Stimulated activated CD8-positive, alpha-beta memory T cell treated with anti-CD3 and anti-CD28 coated beads, Interleukin-4, amount 100 ng/mL, for 48 hours (primary cell): Measurements from ENCODE around the gene MIP.
"Not testable (repeated sequence)": the region's sequence is repeated elsewhere in the genome, so short reads cannot be mapped to it uniquely, and the experiment has no call there.

ENCODE experiments used
- DNase-seq: peaks from one replicate; pipeline ENCODE4 v3.0.0-alpha.2; 2020

Gene MIP

DNA sequence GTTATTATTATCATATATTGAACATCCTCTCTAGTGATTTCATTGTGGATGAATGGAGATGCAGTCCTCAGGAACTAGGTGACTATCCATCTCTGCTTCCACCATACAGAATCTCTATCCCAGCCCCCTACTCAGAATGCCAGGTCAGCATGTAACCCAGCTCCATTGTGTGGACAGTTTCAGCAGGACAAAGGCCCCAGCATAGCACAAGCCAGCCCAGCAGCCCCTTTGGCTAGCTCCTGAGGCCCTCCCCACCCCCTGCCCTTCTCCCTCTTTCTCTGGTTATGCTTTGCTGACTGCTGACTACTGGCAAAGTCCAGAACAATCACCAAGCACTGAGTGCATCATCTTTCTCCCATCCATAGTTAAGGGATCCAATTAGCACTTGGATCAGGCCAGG lies 8.1 kb upstream of the MIP start:
- DNase-seq: no peak

DNA sequence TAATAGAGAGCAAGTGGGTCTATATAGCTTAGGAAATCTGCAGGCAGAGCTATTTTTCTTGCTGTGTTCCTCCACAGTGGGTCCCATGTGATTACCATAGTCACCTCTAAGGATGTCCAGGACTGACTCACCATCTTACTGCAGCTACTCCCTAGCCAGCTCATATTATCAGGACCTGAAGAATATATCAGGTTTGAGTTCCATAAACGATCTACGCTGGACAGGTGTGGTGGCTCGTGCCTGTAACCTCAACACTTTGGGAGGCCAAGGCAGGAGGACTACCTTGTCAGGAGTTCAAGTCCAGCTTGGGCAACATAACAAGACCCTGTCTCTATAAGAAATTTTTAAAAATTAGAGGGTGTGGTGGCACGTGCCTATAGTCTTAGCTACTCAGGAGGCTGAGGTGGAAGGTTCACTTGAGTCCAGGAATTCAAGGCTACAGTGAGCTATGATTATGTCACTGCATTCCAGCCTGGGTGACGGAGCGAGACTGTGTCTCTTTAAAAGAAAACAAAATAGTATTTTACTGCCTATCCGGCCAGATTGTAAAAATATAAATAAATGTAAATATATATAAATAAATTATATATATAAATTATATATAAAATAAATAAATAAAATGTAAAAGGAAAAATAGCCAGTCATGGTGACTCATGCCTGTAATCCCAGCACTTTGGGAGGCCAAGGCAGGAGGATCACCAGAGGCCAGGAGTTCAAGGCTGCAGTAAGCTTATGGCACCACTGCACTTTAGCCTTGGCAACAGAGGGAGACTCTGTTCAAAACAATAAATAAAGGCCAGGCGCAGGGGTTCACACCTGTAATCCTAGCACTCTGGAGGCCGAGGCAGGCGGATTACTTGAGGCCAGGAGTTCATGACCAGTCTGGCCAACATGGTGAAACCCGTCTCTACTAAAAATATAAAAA lies 7.0 kb upstream of the MIP start:
- no peak for DNase-seq

DNA sequence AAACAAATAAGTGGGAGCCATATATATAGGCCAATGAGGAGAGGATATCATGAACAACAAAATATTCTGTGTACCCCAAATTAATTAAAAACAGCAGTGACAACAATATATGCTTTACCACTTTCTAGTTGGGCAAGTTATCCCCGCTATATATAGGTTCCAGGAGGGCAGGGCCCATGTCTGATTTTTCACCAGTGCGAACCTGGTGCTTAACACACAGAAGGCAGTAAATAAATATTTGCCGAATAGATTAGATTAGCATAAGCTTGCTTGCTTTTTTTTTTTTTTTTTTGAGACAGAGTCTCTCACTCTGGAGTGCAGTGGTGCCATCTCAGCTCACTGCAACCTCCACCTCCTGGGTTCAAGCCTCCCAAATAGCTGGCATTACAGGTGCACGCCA lies 3.4 kb upstream of the MIP start:
- no peak for DNase-seq

DNA sequence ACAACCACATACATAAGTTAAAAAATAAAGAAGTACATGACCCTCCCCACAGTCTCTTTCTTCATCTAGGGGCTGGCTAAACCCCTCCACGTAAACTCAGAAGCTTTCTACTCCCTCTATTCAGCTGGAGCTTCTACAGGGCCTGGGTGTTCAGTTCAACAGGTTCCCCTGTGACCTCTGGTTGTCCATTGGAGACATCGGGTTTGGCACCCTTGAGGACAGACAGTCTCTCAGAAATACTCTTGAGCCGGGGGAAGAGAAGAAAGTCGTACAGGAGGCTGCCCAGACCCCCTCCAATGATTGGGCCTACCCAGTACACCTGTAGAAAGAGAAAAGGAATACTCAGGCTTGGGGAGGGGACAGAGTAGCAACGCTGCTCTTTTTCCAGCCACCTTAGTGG lies 3.3 kb downstream of the MIP start:
- DNase-seq: no peak

DNA sequence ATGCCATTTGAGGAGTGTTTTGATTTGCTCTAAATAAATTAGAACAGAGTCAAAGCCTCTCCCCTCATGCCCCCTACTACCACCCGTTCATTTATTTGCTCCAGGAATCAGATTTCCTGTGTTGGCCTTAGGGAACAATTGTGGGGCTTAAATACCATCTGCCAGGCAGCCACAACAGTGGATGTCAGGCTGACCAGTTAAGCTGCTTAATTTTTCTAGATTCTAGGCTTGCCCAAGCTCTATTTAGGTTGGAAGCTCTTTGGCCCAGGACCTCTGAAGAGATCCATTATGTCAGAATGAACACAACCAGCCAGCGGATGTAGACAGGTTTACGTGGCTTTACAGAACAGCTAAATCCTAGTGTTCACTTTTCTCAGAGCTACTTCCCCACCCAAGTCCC lies 4.2 kb downstream of the MIP start:
- DNase-seq: no peak

DNA sequence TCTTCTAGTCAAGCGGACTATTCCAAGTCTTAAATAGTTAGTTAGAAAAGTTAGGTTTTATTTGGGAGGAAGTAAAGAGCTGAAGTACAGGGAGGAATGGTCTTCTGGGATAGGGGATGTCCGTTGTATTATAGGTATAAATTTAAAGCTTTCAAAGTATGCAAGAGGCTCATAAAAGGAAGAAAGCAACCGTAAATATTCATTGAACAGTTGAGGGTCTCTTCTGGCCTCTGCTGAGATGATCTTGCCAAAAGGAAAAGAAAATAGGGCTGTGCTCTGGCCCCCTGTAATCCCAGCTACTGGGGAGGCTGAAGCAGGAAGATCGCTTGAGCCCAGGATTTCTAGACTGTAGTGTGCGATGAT lies 4.9 kb downstream of the MIP start:
- no peak for DNase-seq

DNA sequence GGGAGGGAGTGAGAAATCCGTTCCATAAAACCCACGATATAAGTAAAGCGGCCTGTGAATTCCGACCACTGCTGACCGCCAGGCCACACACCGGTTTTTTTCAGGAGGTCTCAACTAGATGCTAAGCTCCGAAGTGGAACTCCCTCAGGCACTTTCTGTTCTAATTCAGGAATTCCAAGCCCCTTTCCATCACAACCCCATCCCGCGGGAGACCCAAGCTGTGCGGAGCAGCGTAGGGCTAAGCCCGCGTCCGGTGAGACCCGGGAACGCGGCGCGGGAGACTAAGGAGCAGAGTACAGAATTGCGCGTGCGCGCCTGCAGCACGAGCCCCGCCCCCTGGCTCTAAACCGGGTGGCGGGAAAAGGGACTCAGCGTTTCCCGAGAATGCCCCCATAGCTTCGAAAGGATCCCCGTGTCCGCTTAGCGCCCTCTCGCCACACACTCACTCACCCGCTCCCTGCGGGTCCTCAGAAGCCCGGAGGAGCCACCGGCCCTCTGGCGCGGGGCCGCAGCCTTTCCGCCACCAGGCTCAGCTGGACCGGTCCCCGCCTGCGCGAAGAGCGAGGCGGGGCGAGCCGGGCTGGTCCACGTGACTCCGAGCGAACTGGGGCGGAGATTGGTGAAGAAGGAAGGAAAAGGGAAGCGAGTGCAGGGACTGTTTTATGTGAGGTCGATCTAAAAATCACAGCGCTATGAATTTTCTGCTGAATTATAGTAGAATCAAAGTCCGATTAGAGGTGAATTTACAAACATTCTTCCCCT lies 5.4 kb downstream of the MIP start, which contains the start of gene TIMELESS:
TSS of gene TIMELESS (minus strand) at position 567 of the 762 bp plus-strand sequence. CDS start 15,256 bp downstream, outside the sequence.
- DNase-seq: peak; percentile 91

DNA sequence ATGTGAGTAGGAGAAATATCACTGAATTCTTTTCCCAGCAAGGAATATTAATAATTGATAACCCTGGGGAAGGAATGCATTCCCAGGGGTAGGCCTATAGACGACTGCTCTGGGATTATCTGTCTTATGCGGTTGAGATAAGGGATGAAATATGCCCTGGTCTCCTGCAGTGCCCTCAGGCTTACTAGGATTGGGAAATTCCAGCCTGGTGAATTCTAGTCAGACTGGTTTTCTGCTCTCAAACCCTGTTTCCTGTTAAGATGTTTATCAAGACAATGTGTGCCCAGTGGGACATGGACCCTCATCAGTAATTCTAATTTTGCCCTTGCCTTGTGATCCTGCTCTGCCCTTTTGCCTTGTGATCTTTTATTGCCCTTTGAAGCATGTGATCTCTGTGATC lies 11.2 kb downstream of the MIP start:
- not testable (repeated sequence) for DNase-seq

DNA sequence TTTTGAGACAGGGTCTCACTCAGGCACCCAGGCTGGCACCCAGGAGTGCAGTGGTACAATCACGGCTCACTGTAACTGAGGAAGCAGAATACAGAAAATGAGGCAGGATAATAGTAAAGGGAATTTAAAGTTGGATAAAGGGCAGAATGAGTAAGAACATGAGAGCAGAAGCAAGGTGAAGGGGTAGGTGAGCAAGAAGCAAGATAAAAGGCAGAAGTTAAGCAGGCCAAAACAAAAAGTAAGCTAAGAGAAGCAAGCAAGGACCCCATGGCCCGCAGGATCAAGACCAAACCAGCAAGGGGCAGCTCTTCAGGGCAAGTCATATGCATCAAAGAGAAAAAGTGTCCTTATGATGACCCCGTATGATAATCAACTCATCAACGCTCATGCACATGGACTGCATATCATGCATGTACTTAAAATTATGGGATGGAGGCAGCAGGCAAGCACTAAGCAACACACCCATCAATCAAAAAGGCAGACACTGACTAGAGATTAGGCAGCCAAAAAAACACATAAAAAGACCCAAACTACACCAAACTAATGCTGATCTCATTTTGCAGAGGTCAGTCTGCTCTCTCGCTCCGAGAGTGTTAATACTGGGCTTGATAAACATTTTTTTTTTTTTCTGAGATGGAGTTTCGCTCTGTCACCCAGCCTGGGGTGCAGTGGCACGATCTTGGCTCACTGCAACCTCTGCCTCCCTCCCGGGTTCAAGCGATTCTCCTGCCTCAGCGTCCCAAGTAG lies 16.9 kb downstream of the MIP start:
- DNase-seq: no peak

DNA sequence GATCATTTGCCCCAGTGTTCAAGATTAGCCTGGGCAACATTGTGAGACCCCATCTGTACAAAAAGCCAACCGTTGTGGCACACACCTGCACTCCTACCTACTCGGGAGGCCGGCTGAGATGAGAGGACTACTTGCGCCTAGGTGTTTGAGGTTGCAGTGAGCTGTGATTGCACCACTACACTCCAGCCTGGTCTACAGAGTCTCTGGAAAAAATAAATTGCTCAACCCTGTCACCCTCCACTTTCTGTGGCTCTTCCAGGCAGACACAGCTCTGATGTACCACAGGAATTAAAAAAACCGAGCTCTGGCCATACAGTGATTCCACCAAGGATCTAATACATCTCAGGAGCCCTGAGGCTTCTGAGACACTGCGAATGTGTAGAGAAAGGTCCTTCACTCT lies 19.6 kb downstream of the MIP start:
- no peak for DNase-seq

DNA sequence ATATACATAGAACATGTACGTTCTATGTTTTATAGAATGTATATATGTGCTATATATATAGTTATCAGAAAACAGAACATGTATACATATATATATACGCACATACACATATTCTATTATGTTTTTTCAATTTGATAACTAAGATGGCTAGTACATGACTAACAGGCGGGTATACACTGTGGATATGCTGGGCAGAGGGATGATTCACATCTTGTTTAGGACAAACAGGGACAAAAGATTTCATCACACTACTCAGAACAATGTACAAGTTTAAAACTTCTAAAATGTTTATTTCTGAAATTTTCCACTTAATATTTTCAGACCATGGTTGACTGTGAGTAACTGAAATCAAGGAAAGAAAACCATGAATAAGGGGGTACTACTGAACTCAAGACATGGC lies 22.6 kb downstream of the MIP start:
- DNase-seq: no peak

DNA sequence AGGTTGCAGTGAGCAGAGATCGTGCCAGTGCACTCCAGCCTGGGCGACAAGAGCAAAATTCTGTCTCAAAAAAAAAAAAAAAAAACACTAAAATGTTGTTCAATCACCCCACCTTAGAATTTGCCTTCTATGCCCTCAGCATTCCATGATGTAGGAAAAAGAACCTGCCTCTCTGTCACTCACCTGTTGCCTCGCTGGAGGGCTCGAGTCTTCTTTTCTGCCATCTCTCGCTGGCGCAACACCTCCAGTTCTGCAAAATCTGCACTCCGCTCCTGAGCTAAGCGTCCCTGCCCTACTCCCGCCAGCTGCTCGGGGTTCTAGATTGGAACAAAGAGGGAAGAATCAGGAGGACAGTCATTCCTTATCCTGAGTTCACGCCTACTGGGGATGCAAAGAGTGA lies 23.2 kb downstream of the MIP start:
- no peak for DNase-seq

DNA sequence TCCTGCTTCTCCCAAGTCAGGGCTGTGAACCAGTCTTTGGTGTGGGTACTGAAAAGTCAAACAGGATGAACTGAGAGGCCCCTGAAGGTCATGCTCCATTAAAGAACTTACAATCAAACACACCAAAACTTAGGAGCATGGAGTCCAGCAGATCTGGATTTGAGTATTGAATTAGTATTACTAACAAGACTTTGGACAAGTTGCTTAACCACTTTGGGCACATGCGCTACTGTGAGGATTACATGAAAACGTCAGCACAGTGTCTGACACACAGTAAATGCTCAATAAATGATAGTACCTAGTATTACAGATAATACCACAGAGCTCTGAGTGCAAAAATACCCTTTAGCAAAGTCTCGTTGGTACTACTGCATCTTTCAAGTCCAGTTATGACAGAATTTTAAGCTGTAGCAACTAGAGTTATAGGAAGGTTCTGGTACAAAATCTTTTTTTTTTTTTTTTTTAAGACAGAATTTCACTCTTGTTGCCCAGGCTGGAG lies 28.5 kb downstream of the MIP start:
- no peak for DNase-seq

DNA sequence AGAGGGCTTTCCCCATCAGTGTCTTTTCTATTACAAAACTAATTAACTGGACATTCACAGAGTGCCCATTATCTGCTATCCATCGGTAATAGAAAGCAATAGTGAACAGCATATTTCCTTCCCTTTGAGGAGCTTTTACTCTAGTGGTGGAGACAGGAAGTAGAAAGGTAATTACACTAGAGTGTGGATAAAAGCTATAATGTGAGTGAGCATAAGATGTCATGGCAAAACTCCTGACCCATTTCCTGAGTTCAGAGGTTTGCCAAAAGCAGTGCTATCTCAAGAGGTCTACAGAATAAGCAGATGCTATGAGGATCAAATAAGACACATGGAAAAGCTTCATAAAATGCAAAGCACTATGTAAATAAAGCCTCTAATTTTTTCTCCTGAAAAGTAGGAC lies 29.3 kb downstream of the MIP start:
- DNase-seq: no peak

DNA sequence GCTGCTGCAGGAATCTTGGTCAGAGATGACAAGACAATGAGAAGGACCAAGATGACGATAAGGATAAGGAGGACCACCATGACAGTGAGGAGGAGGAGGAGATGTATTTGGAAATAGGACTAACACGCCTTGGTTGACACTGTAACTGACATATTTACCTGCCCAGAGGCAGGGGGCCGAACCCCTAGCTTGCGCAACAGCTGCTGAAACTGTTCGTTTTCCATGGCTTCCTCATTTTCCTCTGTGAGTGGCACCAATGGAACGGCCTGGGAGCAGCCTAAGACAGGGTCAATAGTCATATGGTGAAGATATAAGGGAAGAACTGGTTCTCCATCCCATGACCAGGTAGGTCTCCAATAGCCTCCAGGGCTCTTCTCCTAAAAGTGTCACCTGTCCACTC lies 34.0 kb downstream of the MIP start:
- DNase-seq: no peak

DNA sequence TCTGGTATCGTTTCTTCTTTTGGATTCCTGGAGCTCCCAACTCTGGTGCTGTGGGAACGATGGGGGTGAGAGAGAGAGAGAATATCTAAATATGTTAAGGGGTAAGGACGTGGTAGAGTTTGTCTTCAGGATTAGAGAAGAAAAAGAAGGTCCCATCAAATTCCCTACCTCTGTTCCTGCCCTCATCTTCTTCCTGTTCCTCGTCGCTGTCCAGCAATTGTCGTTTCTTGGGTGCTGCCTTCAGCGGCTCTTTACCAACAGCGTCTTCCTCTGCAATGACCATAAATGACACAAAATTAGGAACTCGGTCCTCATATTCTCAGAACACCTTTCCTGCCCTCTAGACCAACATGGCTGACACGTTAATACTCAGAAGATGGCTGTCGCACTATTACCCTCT lies 36.7 kb downstream of the MIP start:
- no peak for DNase-seq

DNA sequence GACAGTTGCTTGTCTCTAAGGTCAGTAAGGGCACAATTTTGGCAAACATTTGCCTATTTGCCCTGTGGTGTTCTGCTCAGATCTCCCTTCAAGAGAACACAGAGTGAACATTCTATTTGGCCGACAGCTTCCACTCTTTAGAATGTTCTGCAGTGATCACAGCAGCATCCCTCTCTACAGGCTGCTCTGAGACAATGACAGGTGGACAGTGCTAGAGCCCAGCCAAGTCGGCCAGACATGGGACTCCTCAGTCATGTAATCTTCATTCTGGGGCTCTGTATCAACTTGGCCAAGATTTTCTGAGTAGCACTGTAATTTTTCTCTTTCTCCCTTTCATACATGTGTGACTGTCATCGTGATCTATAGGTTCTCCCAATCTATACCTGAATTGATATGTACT lies 40.1 kb downstream of the MIP start:
- no peak for DNase-seq

DNA sequence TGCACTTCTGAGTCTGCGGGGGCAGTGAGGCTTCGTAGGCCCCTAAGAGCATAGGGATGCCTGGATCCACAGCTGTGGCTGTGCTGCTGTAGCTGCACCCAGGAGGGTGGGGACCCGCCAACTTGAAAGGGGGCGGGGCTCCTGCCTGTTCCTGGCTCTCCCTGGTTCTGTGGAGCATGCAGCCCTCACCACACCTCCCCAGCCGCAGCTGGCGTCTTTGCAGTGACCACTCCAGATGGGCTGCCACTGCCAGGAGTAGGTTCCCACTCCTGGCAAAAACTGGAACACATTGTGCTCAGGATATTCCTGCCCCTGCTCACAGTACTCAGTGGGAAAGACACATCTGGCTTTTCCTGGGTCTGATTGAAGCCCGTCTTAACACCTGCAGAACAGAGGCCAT lies 41.1 kb downstream of the MIP start:
- DNase-seq: no peak

DNA sequence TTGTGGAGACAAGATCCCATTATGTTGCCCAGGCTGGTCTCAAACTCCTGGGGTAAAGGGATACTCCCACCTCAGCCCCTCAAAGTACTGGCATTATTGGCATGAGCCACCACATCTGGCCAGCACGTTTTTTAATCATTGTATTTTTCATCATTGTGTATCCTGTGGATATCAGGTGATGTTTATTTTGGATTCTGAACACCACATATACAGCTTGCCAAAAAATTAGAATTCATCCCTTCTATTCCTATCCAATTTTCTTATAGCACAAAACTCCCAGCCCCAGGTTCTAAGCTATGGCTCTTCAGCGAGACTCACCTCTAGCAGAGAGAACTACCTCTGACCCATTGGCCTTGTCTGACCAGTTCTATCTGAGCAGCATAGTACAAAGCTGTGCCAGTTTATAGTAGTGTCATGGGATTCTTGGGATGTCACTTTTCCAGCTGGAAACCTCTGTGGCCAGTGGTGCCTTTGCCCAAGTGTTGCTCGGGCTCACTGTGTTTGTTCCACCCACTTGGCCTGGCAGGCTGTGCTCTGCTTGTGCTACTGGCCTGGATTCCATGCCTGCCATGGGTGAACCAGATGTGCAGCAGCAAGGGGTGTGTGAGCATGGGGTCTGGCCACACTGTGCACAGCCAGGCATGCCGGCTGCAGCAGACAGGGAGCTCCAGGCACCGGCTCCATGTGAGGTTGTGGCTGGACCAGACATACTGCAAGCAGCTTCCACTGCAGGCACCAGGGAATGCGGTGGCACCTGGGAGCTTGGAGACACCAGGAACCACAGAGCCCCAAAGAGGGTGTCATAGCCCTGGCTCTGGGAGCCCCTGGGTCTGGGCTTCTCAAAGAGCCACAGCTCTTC lies 42.4 kb downstream of the MIP start:
- DNase-seq: no peak

DNA sequence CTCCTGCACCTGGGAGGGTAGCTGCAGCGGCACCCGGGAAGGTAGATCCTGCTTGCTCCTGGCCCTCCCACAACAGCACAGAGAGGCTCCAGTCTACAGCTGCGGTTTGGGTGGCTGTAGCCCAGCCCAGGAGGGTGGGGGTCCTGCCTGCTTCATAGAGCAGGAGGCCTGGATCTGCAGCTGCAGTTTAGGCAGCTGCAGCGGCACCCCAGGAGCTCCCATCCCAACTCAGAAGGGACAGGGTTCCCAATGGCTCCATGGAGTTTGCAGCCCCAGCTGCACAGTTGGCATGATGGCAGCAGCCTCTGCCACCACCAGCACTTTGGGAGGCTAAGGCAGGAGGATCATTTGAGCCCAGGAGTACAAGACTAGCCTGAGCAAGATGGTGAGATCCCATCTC lies 43.7 kb downstream of the MIP start:
- DNase-seq: no peak

DNA sequence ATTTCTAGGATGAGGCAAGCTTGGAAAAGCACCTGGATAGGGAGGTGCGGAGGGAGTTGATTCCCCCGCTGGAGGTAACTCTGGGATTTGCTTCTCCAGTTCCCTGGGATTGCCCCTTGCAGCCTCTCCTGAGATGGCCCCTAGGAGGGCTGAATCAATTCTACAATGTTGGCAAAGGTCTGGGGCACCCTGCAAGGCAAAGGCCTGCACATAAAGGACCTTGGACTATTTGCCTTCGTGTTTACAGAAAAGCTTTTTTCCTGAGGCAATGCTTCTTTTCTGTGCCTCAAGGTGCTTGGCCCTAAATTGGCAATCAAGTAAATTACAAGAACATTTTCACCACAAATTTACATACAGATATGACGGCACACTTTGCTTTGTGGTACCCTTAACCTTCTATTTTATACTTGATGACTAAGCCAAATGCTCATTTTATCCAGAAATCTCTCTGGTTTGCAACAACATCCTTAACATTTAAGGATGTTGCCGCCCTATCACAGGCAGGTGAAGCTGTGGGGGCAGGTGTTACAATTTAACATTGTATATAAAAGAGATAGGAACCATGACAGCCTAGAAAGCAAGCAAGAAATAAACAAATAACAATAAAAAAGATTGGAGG lies 45.5 kb downstream of the MIP start:
- DNase-seq: no peak

DNA sequence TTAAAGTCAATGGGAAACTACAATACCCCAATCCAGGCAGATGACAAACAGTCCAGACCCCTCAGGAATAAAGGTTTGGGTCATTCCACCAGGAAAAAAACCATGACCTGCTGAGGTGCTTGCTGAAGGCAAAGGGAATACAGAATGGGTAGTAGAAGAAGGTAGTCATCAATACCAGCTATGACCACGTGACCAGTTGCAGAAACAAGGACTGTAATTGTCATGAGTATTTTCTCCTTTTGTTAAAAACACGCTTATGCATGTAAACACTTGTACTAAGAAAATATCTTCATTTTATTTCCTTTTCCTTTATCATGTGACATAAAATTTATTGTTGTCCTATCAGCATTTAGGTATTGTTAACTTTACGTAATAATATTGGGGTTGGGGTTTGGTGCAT lies 50.2 kb downstream of the MIP start:
- DNase-seq: not testable (repeated sequence)
